DOHH2 (cell line): ENCODE results near the gene PRRC2B.

ENCODE experiments used
- H3F3A ChIP-seq: fragments of 200-600 bp; sonication (generic), shearing (Covaris generic); 2 replicates; pipeline ENCODE4 v1.6.0; 2016; ENCODE audit warnings: antibody characterized with exemption, mild to moderate bottlenecking; ENCODE audit not compliant: control insufficient read depth, insufficient read depth
- H3K27ac ChIP-seq: fragments of 200-600 bp; sonication (generic); 2 replicates; pipeline ENCODE4 v1.5.1; 2014; ENCODE audit warnings: low read depth, mild to moderate bottlenecking, low read length, moderate library complexity
- H3K27me3 ChIP-seq: fragments of 200-600 bp; sonication (generic); 2 replicates; pipeline ENCODE4 v1.6.1; 2014; ENCODE audit warnings: mild to moderate bottlenecking, low read length, mixed read lengths; ENCODE audit not compliant: control insufficient read depth
- H3K36me3 ChIP-seq: fragments of 200-600 bp; sonication (generic); 2 replicates; pipeline ENCODE4 v1.6.1; 2014; ENCODE audit warnings: mild to moderate bottlenecking, low read length, moderate library complexity, mixed read lengths; ENCODE audit not compliant: control insufficient read depth
- H3K4me1 ChIP-seq: fragments of 200-600 bp; sonication (generic); 2 replicates; pipeline ENCODE4 v1.6.1; 2014; ENCODE audit warnings: mild to moderate bottlenecking, low read length, mixed read lengths; ENCODE audit not compliant: control insufficient read depth
- H3K4me2 ChIP-seq: fragments of 200-600 bp; sonication (generic); 2 replicates; pipeline ENCODE4 v1.6.0; 2014; ENCODE audit warnings: mild to moderate bottlenecking, low read length, moderate library complexity
- H3K4me3 ChIP-seq: fragments of 200-600 bp; sonication (generic); 2 replicates; pipeline ENCODE4 v1.5.1; 2014; ENCODE audit warnings: mild to moderate bottlenecking, low read length, mixed read lengths
- H3K79me2 ChIP-seq: fragments of 200-600 bp; sonication (generic); 2 replicates; pipeline ENCODE4 v1.6.1; 2014; ENCODE audit warnings: mild to moderate bottlenecking, low read length, mixed read lengths; ENCODE audit not compliant: control insufficient read depth
- H3K9me2 ChIP-seq: fragments of 200-600 bp; sonication (generic); replicated peaks from 2 replicates; pipeline ENCODE4 v1.6.1; 2014; ENCODE audit warnings: mild to moderate bottlenecking, low read length, mixed read lengths; ENCODE audit not compliant: control insufficient read depth
- H3K9me3 ChIP-seq: fragments of 200-600 bp; sonication (generic); 2 replicates; pipeline ENCODE4 v1.6.1; 2014; ENCODE audit warnings: antibody characterized with exemption, low read length, mixed read lengths; ENCODE audit not compliant: control insufficient read depth, insufficient read depth
- H4K20me1 ChIP-seq: fragments of 200-600 bp; sonication (generic); 2 replicates; pipeline ENCODE4 v1.6.0; 2014; ENCODE audit warnings: low read depth, mild to moderate bottlenecking, antibody characterized with exemption, low read length, moderate library complexity; ENCODE audit not compliant: control insufficient read depth, insufficient read depth
- EZH2phosphoT487 ChIP-seq: fragments of 200-600 bp; sonication (generic); IDR thresholded peaks from 2 replicates; pipeline ENCODE4 v1.6.1; 2017; ENCODE audit warnings: borderline replicate concordance, mild to moderate bottlenecking, antibody characterized with exemption, low read length, moderate library complexity, mixed read lengths
- TF ChIP-seq, protein P1 (sequence below): fragments of 200-600 bp; sonication (generic); IDR thresholded peaks from one replicate; pipeline ENCODE4 v1.5.1; 2014; ENCODE audit warnings: antibody characterized with exemption, mild to moderate bottlenecking, low read depth, low read length; ENCODE audit not compliant: poor library complexity, severe bottlenecking

The PRRC2B gene

DNA sequence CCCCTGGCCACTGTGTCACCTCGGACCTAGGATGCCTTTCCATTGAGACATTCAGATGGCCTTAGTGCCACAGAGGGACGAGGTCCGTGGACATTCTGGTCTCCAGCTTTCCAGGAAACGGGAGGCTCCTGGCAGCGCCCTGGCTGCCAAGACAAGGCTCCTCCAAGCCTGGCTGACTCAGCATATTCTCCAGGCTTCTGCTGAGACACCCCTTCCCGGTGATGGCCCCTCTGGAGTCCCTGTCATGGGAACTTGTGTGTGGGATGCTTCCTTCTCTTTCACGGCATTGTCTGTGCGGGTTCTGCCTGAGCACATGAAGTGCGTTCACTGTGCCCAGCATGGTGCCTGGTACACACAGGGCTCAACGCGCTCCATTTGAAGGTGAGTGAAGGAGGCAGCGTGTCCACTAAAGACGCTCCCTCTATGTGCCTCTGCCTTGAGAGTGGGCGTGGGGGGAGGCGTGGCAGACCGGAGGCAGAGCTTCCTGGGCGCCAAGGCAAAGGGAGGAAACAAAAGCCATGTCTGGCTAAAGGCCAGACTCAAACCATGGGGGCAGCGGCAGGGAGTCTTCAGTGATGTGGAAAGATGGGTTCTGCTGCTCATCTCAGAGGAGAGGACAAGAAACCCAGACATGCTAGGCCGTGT, 46.4 kb upstream of the PRRC2B start:
- H3K4me3 ChIP-seq = no peak overlapping the region
- no peak overlapping the region for H3K27ac ChIP-seq
- H3K36me3 ChIP-seq = no peaks in the 10 kb centered on the region
- no peaks in the 10 kb centered on the region for H3K79me2 ChIP-seq
- H4K20me1 ChIP-seq = peaks cover 3% of the 10 kb centered on the region; the same call in 1 of the 2 replicates
- H3F3A ChIP-seq = no peaks in the 10 kb centered on the region
- peaks cover 14% of the 10 kb centered on the region for H3K4me1 ChIP-seq
- no peak overlapping the region for H3K4me2 ChIP-seq
- H3K9me2 ChIP-seq = no peaks in the 10 kb centered on the region
- H3K9me3 ChIP-seq = no peaks in the 10 kb centered on the region
- TF ChIP-seq, protein P1, sequence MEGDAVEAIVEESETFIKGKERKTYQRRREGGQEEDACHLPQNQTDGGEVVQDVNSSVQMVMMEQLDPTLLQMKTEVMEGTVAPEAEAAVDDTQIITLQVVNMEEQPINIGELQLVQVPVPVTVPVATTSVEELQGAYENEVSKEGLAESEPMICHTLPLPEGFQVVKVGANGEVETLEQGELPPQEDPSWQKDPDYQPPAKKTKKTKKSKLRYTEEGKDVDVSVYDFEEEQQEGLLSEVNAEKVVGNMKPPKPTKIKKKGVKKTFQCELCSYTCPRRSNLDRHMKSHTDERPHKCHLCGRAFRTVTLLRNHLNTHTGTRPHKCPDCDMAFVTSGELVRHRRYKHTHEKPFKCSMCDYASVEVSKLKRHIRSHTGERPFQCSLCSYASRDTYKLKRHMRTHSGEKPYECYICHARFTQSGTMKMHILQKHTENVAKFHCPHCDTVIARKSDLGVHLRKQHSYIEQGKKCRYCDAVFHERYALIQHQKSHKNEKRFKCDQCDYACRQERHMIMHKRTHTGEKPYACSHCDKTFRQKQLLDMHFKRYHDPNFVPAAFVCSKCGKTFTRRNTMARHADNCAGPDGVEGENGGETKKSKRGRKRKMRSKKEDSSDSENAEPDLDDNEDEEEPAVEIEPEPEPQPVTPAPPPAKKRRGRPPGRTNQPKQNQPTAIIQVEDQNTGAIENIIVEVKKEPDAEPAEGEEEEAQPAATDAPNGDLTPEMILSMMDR = no peak
- TF ChIP-seq EZH2phosphoT487 = no peak
- no peaks in the 10 kb centered on the region for H3K27me3 ChIP-seq

DNA sequence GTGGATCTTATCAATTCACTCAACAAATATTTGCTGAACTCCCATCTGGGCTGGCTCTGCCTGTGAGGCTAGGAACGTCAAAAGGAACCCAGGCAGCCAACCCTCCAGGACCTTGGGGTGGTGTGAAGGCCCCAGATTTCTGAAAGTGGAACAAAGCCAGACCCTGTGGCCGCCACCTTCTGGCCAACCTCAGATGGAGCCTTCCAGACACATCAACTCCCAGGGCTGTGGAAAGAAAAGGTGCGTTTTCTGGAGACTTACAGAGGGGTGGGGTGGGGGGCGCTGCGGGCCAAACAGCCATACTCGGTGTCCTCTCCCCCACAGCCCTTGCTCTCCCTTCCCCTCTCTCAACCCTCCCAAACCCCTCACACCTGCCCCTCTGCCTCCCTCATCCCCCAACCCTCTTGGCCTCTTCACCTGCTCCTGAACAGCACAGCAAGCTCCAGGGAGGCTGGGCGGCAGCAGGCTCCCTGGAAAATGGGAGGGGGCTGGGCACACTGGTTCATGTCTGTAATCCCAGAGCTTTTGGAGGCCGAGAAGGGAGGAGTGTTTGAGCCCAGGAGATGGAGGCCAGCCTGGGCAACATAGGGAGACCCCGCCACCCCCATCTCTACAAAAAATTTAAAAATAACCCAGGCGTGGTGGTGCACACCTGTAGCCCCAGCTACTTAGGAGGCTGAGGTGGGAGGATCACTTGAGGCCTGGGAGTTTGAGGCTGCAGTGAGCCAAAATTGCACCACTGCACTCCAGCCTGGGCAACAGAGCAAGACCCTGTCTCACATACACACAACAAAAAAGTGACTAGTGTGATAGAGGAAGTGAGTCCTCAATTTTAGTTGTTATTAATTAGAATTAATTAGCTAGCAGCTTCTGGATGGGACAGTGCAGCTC, 45.0 kb upstream of the PRRC2B start:
- Histone ChIP-seq H3K4me3 (no peak overlapping the region), H4K20me1 (peaks cover 3% of the 10 kb centered on the region; the same call in 1 of the 2 replicates), H3K36me3 (no peaks in the 10 kb centered on the region), H3K79me2 (no peaks in the 10 kb centered on the region), H3K9me3 (no peaks in the 10 kb centered on the region), H3K9me2 (no peaks in the 10 kb centered on the region), H3K27ac (no peak overlapping the region), H3K4me1 (peaks cover 14% of the 10 kb centered on the region), H3K27me3 (no peaks in the 10 kb centered on the region), H3K4me2 (no peak overlapping the region), H3F3A (no peaks in the 10 kb centered on the region)
- no peak for TF ChIP-seq EZH2phosphoT487
- TF ChIP-seq, protein P1 = peak; percentile 12

DNA sequence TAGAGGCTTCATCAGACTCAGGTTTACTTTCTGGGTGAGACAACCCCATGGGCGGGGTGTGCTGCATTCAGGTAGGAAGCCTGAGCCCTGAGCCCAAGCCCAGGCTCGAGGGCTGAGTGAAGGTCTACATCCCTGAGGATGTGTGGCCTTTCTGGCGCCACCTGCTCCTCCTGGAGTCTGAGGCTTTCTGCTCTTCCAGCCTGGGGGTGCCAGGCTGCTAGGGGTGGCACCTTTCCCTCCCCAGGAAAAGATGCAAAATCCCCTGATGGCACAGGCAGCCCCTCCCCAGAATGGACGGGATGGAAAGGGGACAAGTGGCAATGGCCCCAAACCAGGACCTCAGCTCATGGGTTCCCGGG, 44.4 kb upstream of the PRRC2B start:
- TF ChIP-seq, protein P1 = no peak
- TF ChIP-seq EZH2phosphoT487 = no peak
- Histone ChIP-seq H3K36me3 (no peaks in the 10 kb centered on the region), H3K4me3 (peak overlapping the region; percentile 44), H3K27me3 (no peaks in the 10 kb centered on the region), H3F3A (no peaks in the 10 kb centered on the region), H3K79me2 (no peaks in the 10 kb centered on the region), H3K9me2 (no peaks in the 10 kb centered on the region), H3K9me3 (no peaks in the 10 kb centered on the region), H3K4me1 (peaks cover 14% of the 10 kb centered on the region), H4K20me1 (peaks cover 3% of the 10 kb centered on the region; the same call in 1 of the 2 replicates), H3K27ac (no peak overlapping the region), H3K4me2 (peak overlapping the region; percentile 65)
